AG04450 (cell line): ENCODE data around the gene TNFRSF13B. TPM values are rescaled to one million over a fixed set of nuclear protein-coding genes. Genes with fewer than 3 reads are reported as not detected.

ENCODE experiments used
- CTCF ChIA-PET: fragments of 300-600, 350-600 bp; formaldehyde crosslinking; extraction: SDS; loops from one replicate; lab custom pipeline; 2022; ENCODE audit warnings: antibody characterized with exemption, inconsistent platforms; lab: Charles Lee
- POLR2A ChIA-PET: fragments of 350-600 bp; formaldehyde crosslinking; extraction: SDS; loops from one replicate; lab custom pipeline; 2021; ENCODE audit warnings: antibody characterized with exemption, inconsistent platforms; lab: Yijun Ruan, JAX
- DNase-seq: peaks from one replicate; pipeline ENCODE4 v3.0.0-alpha.2; 2011; ENCODE audit warnings: low read depth, low spot score
- H3K27ac ChIP-seq: one replicate; pipeline ENCODE4 v1.5.1; 2012; ENCODE audit warnings: low read depth, low read length, control low read depth
- H3K27me3 ChIP-seq: one replicate; pipeline ENCODE4 v1.6.0; 2012; ENCODE audit warnings: low read length; ENCODE audit not compliant: control insufficient read depth, insufficient read depth
- H3K4me3 ChIP-seq: 2 replicates; pipeline ENCODE4 v1.5.1; 2011; ENCODE audit warnings: mild to moderate bottlenecking, low read depth, low read length, control low read depth
- H3K9me3 ChIP-seq: 2 replicates; pipeline ENCODE4 v1.5.1; 2012; ENCODE audit warnings: low read length; ENCODE audit not compliant: control insufficient read depth, insufficient read depth
- CTCF ChIP-seq: IDR thresholded peaks from 2 replicates; pipeline ENCODE4 v1.5.1; 2011; ENCODE audit warnings: low read depth, low read length, control low read depth, inconsistent platforms
- polyA plus RNA-seq: library from polyadenylated mRNA; depleted of rRNA; stranded (reverse); fragments of >200 nt; gene quantifications from 2 replicates; pipeline ENCODE4 v1.2.3, GENCODE V29; 2011

TNFRSF13B gene
- polyA plus RNA-seq, 1 experiment = not detected

- Histone ChIP-seq H3K4me3 (no peak overlapping the region), H3K9me3 (no peaks in the 10 kb centered on the region; the same call in 1 of the 2 replicates), H3K27ac (no peak overlapping the region), H3K27me3 (peaks cover 20% of the 10 kb centered on the region)
- DNase-seq = no peak
- ChIA-PET CTCF (no interaction called here), POLR2A (no interaction called here)
- TF ChIP-seq CTCF = no peak
Measured at GRCh38 chr17:16934133-16934795, 37.7 kb downstream of the TNFRSF13B start.

- no peak overlapping the region for H3K27ac ChIP-seq
- ChIA-PET POLR2A (no interaction called here), CTCF (no interaction called here)
- H3K9me3 ChIP-seq = no peaks in the 10 kb centered on the region; the same call in 1 of the 2 replicates
- no peak overlapping the region for H3K4me3 ChIP-seq
- no peak for TF ChIP-seq CTCF
- no peak for DNase-seq
- peaks cover 17% of the 10 kb centered on the region for H3K27me3 ChIP-seq
Measured at GRCh38 chr17:16933317-16934132, 38.4 kb downstream of the TNFRSF13B start.

- no peaks in the 10 kb centered on the region; the same call in 1 of the 2 replicates for H3K9me3 ChIP-seq
- peaks cover 18% of the 10 kb centered on the region for H3K27me3 ChIP-seq
- no peak overlapping the region for H3K4me3 ChIP-seq
- TF ChIP-seq CTCF = no peak
- ChIA-PET POLR2A (no interaction called here), CTCF (no interaction called here)
- no peak overlapping the region for H3K27ac ChIP-seq
- no peak for DNase-seq
Measured at GRCh38 chr17:16932611-16933010, 39.3 kb downstream of the TNFRSF13B start.

GRCh38 chr17:16932156-16932555 lies 39.8 kb downstream of the TNFRSF13B start:
- POLR2A ChIA-PET = no interaction called here
- no peak for TF ChIP-seq CTCF
- H3K27ac ChIP-seq = no peak overlapping the region
- DNase-seq = no peak
- H3K27me3 ChIP-seq = peaks cover 18% of the 10 kb centered on the region
- H3K9me3 ChIP-seq = no peaks in the 10 kb centered on the region; the same call in 1 of the 2 replicates
- CTCF ChIA-PET = no interaction called here
- H3K4me3 ChIP-seq = no peak overlapping the region
